Lower lobe of right lung (tissue), 2 donors: ENCODE results near the gene OR2T11. TPM values are rescaled to one million over a fixed set of nuclear protein-coding genes. Genes with fewer than 3 reads are reported as not detected.
"Not testable (repeated sequence)": the region's sequence is repeated elsewhere in the genome, so short reads cannot be mapped to it uniquely, and the experiment has no call there.

Source experiments
- ATAC-seq, 2 donors: fragments of 200-7000 bp; cut with Tn5 transposase; one replicate each; pipeline ENCODE4 v1.9.1; 2020 to 2022; ENCODE audit warnings: mild to moderate bottlenecking in 2 of 2, moderate library complexity in 2 of 2
- DNase-seq: peaks from one replicate; pipeline ENCODE4 v3.0.0-alpha.2; 2020
- H3K27ac ChIP-seq: fragments of 200-600 bp; one replicate; pipeline ENCODE4 v1.8.0; 2022
- H3K27me3 ChIP-seq: fragments of 200-600 bp; one replicate; pipeline ENCODE4 v1.8.0; 2022; ENCODE audit warnings: low read depth
- H3K36me3 ChIP-seq: fragments of 200-600 bp; one replicate; pipeline ENCODE4 v1.8.0; 2022; ENCODE audit warnings: mild to moderate bottlenecking
- H3K4me1 ChIP-seq: fragments of 200-600 bp; one replicate; pipeline ENCODE4 v1.8.0; 2022
- H3K4me3 ChIP-seq: fragments of 200-600 bp; one replicate; pipeline ENCODE4 v1.8.0; 2022; ENCODE audit warnings: mild to moderate bottlenecking
- H3K9me3 ChIP-seq: fragments of 200-600 bp; one replicate; pipeline ENCODE4 v1.8.0; 2022
- CTCF ChIP-seq: fragments of 200-600 bp; IDR thresholded peaks from one replicate; pipeline ENCODE4 v1.8.0; 2022; ENCODE audit warnings: antibody characterized with exemption, mild to moderate bottlenecking
- intact Hi-C: fragments of 100-400 bp; cut with DNase I; formaldehyde crosslinking; loops from one replicate; pipeline ENCODE4 v1.11.0; 2022
- total RNA-seq: library from RNA; stranded (reverse); fragmentation: NEBNext Ultra II Directional; extraction: Animal tissue kit (Norgen Biotek cat#: 25700); gene quantifications from one replicate; pipeline ENCODE4 v1.2.1, GENCODE V29; 2021
- donor health status: DM: no; HTN: yes; CAD: no; lungs with severe emphysema.

OR2T11 gene
- total RNA-seq, 1 donor from 2014 or later = not detected

- H3K36me3 ChIP-seq = no peaks in the 10 kb centered on the region
- no peaks in the 10 kb centered on the region for H3K4me1 ChIP-seq
- TF ChIP-seq CTCF = no peak
- H3K27me3 ChIP-seq = no peaks in the 10 kb centered on the region
- H3K9me3 ChIP-seq = no peaks in the 10 kb centered on the region
- DNase-seq (no peak), ATAC-seq (no peak)
- intact Hi-C loops = no loop called here
- H3K4me3 ChIP-seq = no peak overlapping the region
- H3K27ac ChIP-seq = no peak overlapping the region
These were observed 58.5 kb downstream of the OR2T11 start for GRCh38 chr1:248576260-248576980.

- intact Hi-C loops, H3K27ac ChIP-seq, H3K27me3 ChIP-seq, H3K36me3 ChIP-seq, H3K4me3 ChIP-seq, H3K9me3 ChIP-seq, DNase-seq, H3K4me1 ChIP-seq, ATAC-seq: not testable (repeated sequence)
These were observed 60.2 kb downstream of the OR2T11 start, which contains the start of gene OR2T34 for GRCh38 chr1:248574657-248575056. Gene OR2T34 (minus strand): TSS chr1:248574757. CDS start chr1:248574757, 0 bp downstream.

- H3K36me3 ChIP-seq, ATAC-seq, H3K27me3 ChIP-seq, DNase-seq, H3K27ac ChIP-seq, H3K9me3 ChIP-seq, H3K4me3 ChIP-seq, intact Hi-C loops, H3K4me1 ChIP-seq: not testable (repeated sequence)
These were observed 61.0 kb downstream of the OR2T11 start for GRCh38 chr1:248573856-248574255.

Other genes with a start within 250 kb of the OR2T11 start
- gene OR2T1, start 232.0 kb downstream of the OR2T11 start, total RNA-seq = not detected
- gene OR2T2, start 189.5 kb downstream of the OR2T11 start, total RNA-seq = not detected
- gene OR2T3, start 161.7 kb downstream of the OR2T11 start, total RNA-seq = not detected
- gene OR2T5, start 146.5 kb downstream of the OR2T11 start, total RNA-seq = not detected
- gene OR2G6, start 127.0 kb downstream of the OR2T11 start, total RNA-seq = not detected
- gene OR2T29, start 72.3 kb downstream of the OR2T11 start, total RNA-seq = not detected
- not detected for gene OR2T34, start 60.3 kb downstream of the OR2T11 start, total RNA-seq
- not detected for gene OR2T10, start 37.4 kb downstream of the OR2T11 start, total RNA-seq
- not detected for gene OR2T35, start 10.2 kb upstream of the OR2T11 start, total RNA-seq
- gene OR2T27, start 20.4 kb upstream of the OR2T11 start, total RNA-seq = not detected
- not detected for gene OR14I1, start 67.7 kb upstream of the OR2T11 start, total RNA-seq
- not detected for gene LYPD8, start 120.7 kb upstream of the OR2T11 start, total RNA-seq
- gene SH3BP5L, start 190.8 kb upstream of the OR2T11 start, total RNA-seq = 25.0 TPM
- gene ZNF672, start 203.1 kb upstream of the OR2T11 start, total RNA-seq = 39.8 TPM
- gene ZNF692, start 224.0 kb upstream of the OR2T11 start, total RNA-seq = 41.9 TPM